Activated T-helper 1 cell treated with anti-CD3 and anti-CD28 coated beads, Interleukin-12 subunit alpha, Interleukin-12 subunit beta, Interleukin-2, Interleukin-4 antibody, amounts not matched to agents 30 ng/mL and 10 ng/mL and 1 ng/mL, durations not matched to agents 14 hours and 24 hours and 36 hours (primary cell): ENCODE measurements around the gene DYNLT3. TPM values are rescaled to one million over a fixed set of nuclear protein-coding genes. Genes with fewer than 3 reads are reported as not detected.

Experiments used
- DNase-seq: peaks from one replicate; pipeline ENCODE4 v3.0.0; 2021; ENCODE audit warnings: low spot score
- H3K27ac Mint-ChIP-seq: one replicate; pipeline ENCODE4 v1.8.0; 2021; ENCODE audit warnings: mild to moderate bottlenecking, mixed read lengths
- H3K27me3 Mint-ChIP-seq: one replicate; pipeline ENCODE4 v1.8.0; 2022; ENCODE audit warnings: mild to moderate bottlenecking, moderate library complexity, mixed read lengths; ENCODE audit not compliant: insufficient read depth
- H3K36me3 Mint-ChIP-seq: one replicate; pipeline ENCODE4 v1.8.0; 2021; ENCODE audit warnings: low read depth, mixed read lengths
- H3K4me1 Mint-ChIP-seq: one replicate; pipeline ENCODE4 v1.8.0; 2021; ENCODE audit warnings: low read depth, mixed read lengths
- H3K4me3 Mint-ChIP-seq: one replicate; pipeline ENCODE4 v1.8.0; 2021; ENCODE audit warnings: mild to moderate bottlenecking, moderate library complexity, mixed read lengths
- H3K9me3 Mint-ChIP-seq: one replicate; pipeline ENCODE4 v1.8.0; 2021; ENCODE audit warnings: mixed read lengths
- intact Hi-C: fragments of 100-400 bp; cut with micrococcal nuclease; formaldehyde crosslinking; loops from one replicate; pipeline ENCODE4 v1.15.1; 2024
- total RNA-seq: library from RNA; stranded (reverse); gene quantifications from 2 replicates; pipeline ENCODE4 v1.2.3, GENCODE V29; 2022

The DYNLT3 gene
- 15.3 and 16.7 TPM in 2 replicates for total RNA-seq

GRCh38 chrX:37846934-37847732 lies at the start of gene DYNLT3:
TSS of gene DYNLT3 (minus strand) at chrX:37847571. CDS start at chrX:37847510, 61 bp downstream.
- Mint-ChIP-seq H3K4me1 (peaks cover 17% of the 10 kb centered on the region), H3K9me3 (no peaks in the 10 kb centered on the region), H3K27me3 (no peaks in the 10 kb centered on the region), H3K27ac (peak within 1 kb of the TSS; percentile 86), H3K36me3 (peaks cover 8% of the 10 kb centered on the region), H3K4me3 (peak within 1 kb of the TSS; percentile 80)
- intact Hi-C loops: loop anchor here (1.0 to 2.0 kb wide), 4 partner anchors 22 to 480 kb away; partner anchors contain the start of gene RPGR
- DNase-seq: peak; percentile 75

GRCh38 chrX:37896511-37896890 lies 49.1 kb upstream of the DYNLT3 start:
- intact Hi-C loops: no loop called here
- no peaks in the 10 kb centered on the region for H3K9me3 Mint-ChIP-seq
- no peak overlapping the region for H3K4me3 Mint-ChIP-seq
- no peak for DNase-seq
- no peaks in the 10 kb centered on the region for H3K4me1 Mint-ChIP-seq
- H3K27ac Mint-ChIP-seq: no peak overlapping the region
- H3K27me3 Mint-ChIP-seq: peaks cover 8% of the 10 kb centered on the region
- H3K36me3 Mint-ChIP-seq: no peaks in the 10 kb centered on the region

- no peaks in the 10 kb centered on the region for H3K4me1 Mint-ChIP-seq
- no peak for DNase-seq
- H3K27me3 Mint-ChIP-seq: peaks cover 8% of the 10 kb centered on the region
- H3K9me3 Mint-ChIP-seq: no peaks in the 10 kb centered on the region
- intact Hi-C loops: no loop called here
- H3K27ac Mint-ChIP-seq: no peak overlapping the region
- no peaks in the 10 kb centered on the region for H3K36me3 Mint-ChIP-seq
- no peak overlapping the region for H3K4me3 Mint-ChIP-seq
These were observed 48.6 kb upstream of the DYNLT3 start for GRCh38 chrX:37895795-37896510.

GRCh38 chrX:37894725-37895124 lies 47.4 kb upstream of the DYNLT3 start:
- intact Hi-C loops: no loop called here

GRCh38 chrX:37888010-37888409 lies 40.6 kb upstream of the DYNLT3 start:
- Mint-ChIP-seq H3K27me3 (peaks cover 2% of the 10 kb centered on the region), H3K9me3 (no peaks in the 10 kb centered on the region), H3K27ac (no peak overlapping the region), H3K4me3 (no peak overlapping the region), H3K4me1 (no peaks in the 10 kb centered on the region), H3K36me3 (no peaks in the 10 kb centered on the region)
- intact Hi-C loops: no loop called here
- no peak for DNase-seq

More at GRCh38 chrX:37894725-37895124, 47.4 kb upstream of the DYNLT3 start:
- Mint-ChIP-seq H3K9me3 (no peaks in the 10 kb centered on the region), H3K4me3 (no peak overlapping the region), H3K27me3 (peaks cover 8% of the 10 kb centered on the region), H3K4me1 (no peaks in the 10 kb centered on the region), H3K27ac (no peak overlapping the region), H3K36me3 (no peaks in the 10 kb centered on the region)
- no peak for DNase-seq

GRCh38 chrX:37887347-37887746 lies 40.0 kb upstream of the DYNLT3 start:
- intact Hi-C loops: no loop called here
- Mint-ChIP-seq H3K27me3 (peaks cover 2% of the 10 kb centered on the region), H3K4me1 (no peaks in the 10 kb centered on the region), H3K4me3 (no peak overlapping the region), H3K36me3 (no peaks in the 10 kb centered on the region), H3K9me3 (no peaks in the 10 kb centered on the region), H3K27ac (no peak overlapping the region)
- DNase-seq: no peak

GRCh38 chrX:37883196-37883595 lies 35.8 kb upstream of the DYNLT3 start:
- Mint-ChIP-seq H3K27ac (no peak overlapping the region), H3K27me3 (peaks cover 9% of the 10 kb centered on the region), H3K9me3 (no peaks in the 10 kb centered on the region), H3K4me3 (no peak overlapping the region), H3K36me3 (no peaks in the 10 kb centered on the region), H3K4me1 (no peaks in the 10 kb centered on the region)
- DNase-seq: no peak
- intact Hi-C loops: no loop called here

GRCh38 chrX:37879692-37880091 lies 32.3 kb upstream of the DYNLT3 start:
- no peaks in the 10 kb centered on the region for H3K9me3 Mint-ChIP-seq
- no peak overlapping the region for H3K4me3 Mint-ChIP-seq
- intact Hi-C loops: no loop called here
- no peaks in the 10 kb centered on the region for H3K4me1 Mint-ChIP-seq
- DNase-seq: no peak
- H3K27me3 Mint-ChIP-seq: peaks cover 9% of the 10 kb centered on the region
- no peak overlapping the region for H3K27ac Mint-ChIP-seq
- H3K36me3 Mint-ChIP-seq: no peaks in the 10 kb centered on the region

- Mint-ChIP-seq H3K4me3 (no peak overlapping the region), H3K36me3 (no peaks in the 10 kb centered on the region), H3K27ac (no peak overlapping the region), H3K9me3 (no peaks in the 10 kb centered on the region), H3K27me3 (peaks cover 5% of the 10 kb centered on the region), H3K4me1 (no peaks in the 10 kb centered on the region)
- intact Hi-C loops: no loop called here
- DNase-seq: no peak
These were observed 29.3 kb upstream of the DYNLT3 start for GRCh38 chrX:37876716-37877115.

GRCh38 chrX:37875675-37876074 lies 28.3 kb upstream of the DYNLT3 start:
- intact Hi-C loops: no loop called here
- Mint-ChIP-seq H3K9me3 (no peaks in the 10 kb centered on the region), H3K36me3 (no peaks in the 10 kb centered on the region), H3K27me3 (peaks cover 3% of the 10 kb centered on the region), H3K4me3 (no peak overlapping the region), H3K4me1 (no peaks in the 10 kb centered on the region), H3K27ac (no peak overlapping the region)
- no peak for DNase-seq

- no peaks in the 10 kb centered on the region for H3K4me1 Mint-ChIP-seq
- H3K27ac Mint-ChIP-seq: no peak overlapping the region
- H3K36me3 Mint-ChIP-seq: no peaks in the 10 kb centered on the region
- peaks cover 3% of the 10 kb centered on the region for H3K27me3 Mint-ChIP-seq
- no peak for DNase-seq
- no peak overlapping the region for H3K4me3 Mint-ChIP-seq
- H3K9me3 Mint-ChIP-seq: peaks cover 7% of the 10 kb centered on the region
- intact Hi-C loops: no loop called here
These were observed 25.8 kb upstream of the DYNLT3 start for GRCh38 chrX:37873220-37873619.

GRCh38 chrX:37872303-37872655 lies 24.9 kb upstream of the DYNLT3 start:
- no peak overlapping the region for H3K27ac Mint-ChIP-seq
- H3K27me3 Mint-ChIP-seq: peaks cover 3% of the 10 kb centered on the region
- peaks cover 8% of the 10 kb centered on the region for H3K4me1 Mint-ChIP-seq
- H3K9me3 Mint-ChIP-seq: peaks cover 7% of the 10 kb centered on the region
- intact Hi-C loops: no loop called here
- H3K4me3 Mint-ChIP-seq: no peak overlapping the region
- H3K36me3 Mint-ChIP-seq: no peaks in the 10 kb centered on the region
- no peak for DNase-seq

- no peak for DNase-seq
These were observed 24.4 kb upstream of the DYNLT3 start for GRCh38 chrX:37871626-37872302.

More at GRCh38 chrX:37871626-37872302, 24.4 kb upstream of the DYNLT3 start:
- Mint-ChIP-seq H3K9me3 (peaks cover 7% of the 10 kb centered on the region), H3K4me3 (no peak overlapping the region), H3K27me3 (peaks cover 3% of the 10 kb centered on the region), H3K4me1 (peaks cover 8% of the 10 kb centered on the region), H3K27ac (no peak overlapping the region), H3K36me3 (no peaks in the 10 kb centered on the region)
- intact Hi-C loops: no loop called here
